HG03432 (cell line): ENCODE results near the gene RNLS.
A peak's percentile ranks its signal among the peaks of the same experiment; 100 is the strongest.
"Not testable (repeated sequence)": the region's sequence is repeated elsewhere in the genome, so short reads cannot be mapped to it uniquely, and the experiment has no call there.

Experiments used
- ATAC-seq: cut with Tn5 transposase; IDR thresholded peaks from one replicate; pipeline ENCODE4 v1.9.1; 2021; ENCODE audit warnings: mild to moderate bottlenecking, moderate library complexity; ENCODE audit not compliant: unreplicated experiment

RNLS gene

DNA sequence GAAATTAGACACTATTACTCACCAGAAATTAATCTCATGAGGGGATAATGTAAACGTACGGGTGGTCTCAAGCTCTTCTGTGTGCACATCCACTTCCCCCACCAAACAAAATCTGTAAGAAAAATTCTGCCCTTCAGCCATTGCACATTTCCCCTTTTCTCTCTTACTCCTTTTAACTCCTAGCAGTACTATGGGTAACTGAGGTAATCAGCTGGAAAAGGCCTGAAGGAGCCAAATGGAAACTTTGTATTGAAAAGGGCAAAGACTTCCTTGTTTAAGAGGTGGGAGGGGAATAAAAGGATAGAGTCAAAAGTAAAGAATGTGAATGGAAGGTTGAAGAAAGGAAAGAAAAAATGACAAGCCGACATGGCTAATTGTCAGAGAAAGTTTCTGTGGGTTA is 273.8 kb downstream of the RNLS start:
- ATAC-seq, result no peak

DNA sequence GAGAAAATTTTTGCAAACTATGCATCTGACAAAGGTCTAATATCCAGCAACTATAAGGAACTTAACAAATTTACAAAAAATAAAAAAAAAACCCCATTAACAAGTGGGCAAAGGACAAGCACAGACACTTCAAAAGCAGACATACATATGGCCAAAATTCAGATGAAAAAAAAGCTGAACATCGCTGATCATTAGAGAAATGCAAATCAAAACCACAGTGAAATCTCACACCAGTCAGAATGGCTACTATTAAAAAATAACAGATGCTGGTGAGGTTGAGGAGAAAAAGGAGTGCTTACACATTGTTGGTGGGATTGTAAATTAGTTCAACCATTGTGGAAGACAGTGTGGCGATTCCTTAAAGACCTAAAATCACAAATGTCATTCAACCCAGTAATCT is 274.8 kb downstream of the RNLS start:
- ATAC-seq, result not testable (repeated sequence)

DNA sequence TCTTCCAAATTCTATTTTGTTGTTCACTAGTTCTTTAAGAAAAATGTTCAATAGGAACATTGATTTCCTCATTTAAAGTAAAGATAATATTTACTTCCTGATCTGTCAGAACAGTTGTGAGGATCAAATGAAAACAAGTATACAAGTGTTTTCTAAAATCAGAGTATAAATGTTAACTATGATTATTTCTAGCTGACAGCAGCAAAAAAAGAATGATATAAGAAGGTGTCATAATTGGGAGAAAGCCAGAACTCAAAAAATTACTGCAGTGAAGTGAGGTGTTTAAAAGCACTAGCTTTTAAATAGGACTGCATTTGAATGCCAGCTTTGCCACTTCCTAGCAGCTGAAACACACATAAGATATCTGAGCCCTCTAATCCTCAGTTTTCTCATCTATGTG is 283.3 kb downstream of the RNLS start:
- no peak for ATAC-seq

DNA sequence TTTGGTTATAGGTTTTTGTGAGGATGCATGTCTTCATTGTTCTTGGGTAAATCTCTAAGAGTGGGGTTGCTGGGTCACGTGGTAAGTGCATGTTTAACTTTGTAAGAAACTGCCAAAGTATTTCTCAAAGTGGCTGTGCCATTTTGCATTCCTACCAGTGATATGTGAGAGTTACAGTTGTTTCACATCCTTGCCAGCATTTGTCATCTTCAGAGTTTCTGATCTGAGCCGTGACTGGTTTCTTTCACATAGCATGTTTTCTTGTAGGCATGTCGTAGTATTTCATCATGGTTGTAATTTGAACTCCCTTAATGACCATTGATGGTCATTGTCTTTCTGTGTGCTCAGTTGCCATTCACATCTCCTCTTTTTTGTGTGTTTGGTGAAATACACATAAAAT is 286.0 kb downstream of the RNLS start:
- no peak for ATAC-seq

DNA sequence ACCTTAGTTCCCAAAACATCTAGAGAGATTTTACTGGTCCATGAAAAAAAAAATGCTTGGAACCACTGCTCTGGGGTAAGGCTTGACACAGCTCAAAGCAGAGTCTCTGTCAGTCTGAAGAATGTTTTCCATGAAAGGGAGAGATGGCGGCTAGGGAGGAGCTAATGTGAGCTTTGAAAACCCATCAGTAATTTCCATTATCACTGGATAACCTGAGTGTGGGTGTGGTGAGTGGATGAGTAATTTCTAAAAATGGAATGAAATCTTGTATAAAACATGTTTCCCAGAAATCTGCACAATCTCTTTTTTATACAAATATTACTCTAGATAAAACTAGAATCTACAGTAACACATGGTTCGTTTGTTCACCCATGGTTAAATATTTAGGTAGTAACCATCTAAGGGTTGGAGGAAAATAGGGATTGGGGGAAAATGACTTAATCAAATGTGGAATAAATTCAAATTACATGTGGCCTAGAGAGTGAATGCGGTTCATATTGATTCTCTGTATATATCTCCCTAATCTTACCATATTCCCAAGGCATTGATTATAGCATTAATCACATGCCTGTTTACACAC is 289.4 kb downstream of the RNLS start:
- ATAC-seq, result no peak

DNA sequence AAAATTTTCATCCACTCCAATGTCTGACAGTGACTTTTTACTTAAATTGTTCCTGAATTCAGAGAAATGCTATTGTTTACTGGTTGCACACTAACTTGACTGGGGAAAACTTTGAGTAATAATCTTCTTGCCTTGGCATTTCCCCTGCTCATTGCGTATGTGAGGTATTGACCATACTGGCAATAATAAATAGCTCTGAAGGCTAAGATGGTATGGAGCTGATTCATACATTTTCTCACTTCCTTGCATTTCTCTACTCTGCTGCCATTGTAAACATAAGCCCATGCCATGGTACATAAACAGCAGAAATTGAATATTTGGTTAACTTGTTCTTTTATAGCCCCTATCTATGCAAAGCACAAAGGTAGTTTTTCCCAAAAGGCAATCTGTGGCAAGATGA is 290.0 kb downstream of the RNLS start:
- ATAC-seq, result no peak

DNA sequence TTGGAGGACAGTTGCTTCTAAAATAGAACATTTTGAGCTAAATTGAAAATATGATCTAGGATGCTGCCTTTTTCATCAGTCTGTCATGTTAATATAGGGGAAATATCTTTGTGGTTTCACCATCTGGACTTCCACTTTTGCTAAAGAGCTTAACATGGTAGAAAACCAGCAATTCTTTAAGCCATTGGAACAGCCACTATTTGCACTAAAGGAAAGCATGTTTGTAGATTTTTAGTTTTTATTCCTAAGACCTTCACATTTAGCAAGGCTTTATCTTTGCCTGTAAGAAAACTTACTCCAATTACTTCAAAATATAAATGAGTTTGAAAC is 291.0 kb downstream of the RNLS start:
- no peak for ATAC-seq

DNA sequence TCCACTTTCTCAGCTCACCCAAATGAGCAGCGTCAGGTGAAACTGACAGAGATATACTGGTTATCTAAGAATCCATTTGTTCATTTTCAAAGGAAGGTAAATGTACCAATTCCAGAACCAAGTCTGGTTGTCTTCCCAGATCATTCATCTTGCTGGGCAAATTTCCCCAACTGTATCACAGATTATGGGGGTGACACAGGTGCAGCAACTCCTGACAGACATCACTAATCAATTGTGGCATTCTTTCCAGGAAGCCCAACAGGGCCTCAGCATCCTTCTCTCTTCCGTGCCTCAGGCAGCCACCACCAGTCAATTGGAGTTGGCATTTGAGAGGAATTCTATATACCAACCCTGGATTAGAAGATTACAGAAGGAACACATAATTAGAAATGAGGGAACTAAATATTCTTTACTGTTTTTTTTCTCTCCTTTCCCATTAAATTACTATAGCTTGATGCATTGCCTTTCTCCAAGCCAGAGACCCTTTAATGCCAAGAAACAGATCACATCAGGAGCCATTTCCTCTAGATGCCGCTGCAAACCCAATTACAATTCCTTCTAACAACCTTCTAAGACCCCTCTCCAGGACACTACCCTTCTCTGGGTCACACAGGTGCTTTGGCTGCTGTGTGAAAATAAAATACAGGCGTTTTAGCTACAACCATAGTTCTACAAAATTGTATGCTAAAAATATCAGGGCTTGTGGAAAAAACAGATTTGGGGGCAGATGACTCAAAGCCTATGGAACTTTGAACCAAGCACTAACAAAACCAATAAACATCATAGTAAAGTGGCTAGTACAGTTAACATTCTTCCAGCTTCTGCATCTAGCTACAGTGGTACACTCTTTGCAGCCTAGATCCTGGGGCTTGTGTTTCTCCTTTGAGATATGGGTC is 291.6 kb downstream of the RNLS start:
- ATAC-seq, result no peak

DNA sequence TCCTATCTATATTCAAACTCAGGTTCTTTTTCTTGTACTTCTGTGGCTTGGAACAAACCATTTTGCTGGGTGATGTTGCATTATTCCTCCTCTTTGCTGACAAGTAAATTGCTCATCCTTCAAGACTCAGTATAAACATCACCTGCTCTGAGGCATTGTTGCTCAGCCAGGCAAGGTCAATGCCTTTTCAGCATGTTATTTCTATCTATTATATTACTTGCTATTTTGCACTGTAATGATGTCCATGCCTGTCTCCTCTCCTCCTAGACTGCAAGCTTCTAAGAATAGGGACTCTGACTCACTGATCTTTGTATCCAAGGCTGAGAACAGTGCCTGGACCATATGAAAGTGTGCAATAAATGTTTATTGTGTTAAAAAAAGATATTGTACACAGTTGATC is 293.8 kb downstream of the RNLS start:
- ATAC-seq, result no peak

DNA sequence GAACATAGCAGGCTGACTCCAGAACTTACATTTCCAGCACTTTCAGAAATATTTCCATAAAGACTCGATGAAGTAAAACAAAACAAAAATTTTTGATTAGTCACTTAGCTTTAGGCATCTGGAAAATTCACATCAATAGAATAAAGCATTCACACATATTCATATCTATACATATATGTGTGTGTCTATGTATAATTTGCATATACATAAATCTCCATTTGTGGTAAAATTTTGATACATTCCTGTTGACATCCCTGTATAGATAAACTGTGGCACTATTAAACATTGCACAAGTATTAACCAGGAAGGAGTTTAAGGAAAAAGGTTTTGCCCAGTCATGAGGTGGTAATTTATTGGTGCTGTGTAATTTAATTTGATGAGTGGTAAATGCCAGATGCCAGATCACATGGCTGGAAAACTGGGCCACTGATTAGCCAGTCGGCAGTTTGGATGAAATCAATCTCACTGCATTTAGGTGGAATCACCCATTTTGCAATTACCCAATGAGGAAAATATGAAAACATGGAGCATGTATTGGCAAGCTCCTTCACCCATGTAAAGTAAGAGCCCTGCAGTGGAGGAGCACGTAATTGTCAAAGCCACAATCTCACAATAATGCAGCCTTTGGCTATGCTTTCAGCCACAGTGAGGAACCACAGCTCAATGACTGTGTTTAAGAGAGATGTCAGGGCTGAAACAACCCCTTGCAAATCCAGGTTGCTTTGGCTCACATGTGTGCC is 294.6 kb downstream of the RNLS start:
- no peak for ATAC-seq

DNA sequence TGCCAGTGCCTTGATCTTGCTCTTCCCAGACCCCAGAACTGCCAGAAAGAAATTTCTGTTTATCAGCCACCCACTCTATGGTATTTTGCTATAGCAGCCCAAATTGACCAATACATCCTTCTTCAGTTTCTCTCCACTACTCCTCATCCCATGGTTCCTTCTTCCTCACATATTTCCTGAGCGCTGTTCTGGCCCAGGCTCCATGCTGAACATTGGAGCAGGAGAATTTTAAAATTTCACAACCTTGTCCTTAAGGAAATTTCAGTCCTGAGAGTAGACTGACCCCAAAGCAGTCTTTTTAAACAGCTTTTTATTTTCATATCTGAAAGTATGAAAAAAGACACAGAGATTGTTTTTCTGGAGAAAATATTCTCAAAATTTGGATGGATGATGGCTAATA is 297.1 kb downstream of the RNLS start:
- ATAC-seq, result no peak

DNA sequence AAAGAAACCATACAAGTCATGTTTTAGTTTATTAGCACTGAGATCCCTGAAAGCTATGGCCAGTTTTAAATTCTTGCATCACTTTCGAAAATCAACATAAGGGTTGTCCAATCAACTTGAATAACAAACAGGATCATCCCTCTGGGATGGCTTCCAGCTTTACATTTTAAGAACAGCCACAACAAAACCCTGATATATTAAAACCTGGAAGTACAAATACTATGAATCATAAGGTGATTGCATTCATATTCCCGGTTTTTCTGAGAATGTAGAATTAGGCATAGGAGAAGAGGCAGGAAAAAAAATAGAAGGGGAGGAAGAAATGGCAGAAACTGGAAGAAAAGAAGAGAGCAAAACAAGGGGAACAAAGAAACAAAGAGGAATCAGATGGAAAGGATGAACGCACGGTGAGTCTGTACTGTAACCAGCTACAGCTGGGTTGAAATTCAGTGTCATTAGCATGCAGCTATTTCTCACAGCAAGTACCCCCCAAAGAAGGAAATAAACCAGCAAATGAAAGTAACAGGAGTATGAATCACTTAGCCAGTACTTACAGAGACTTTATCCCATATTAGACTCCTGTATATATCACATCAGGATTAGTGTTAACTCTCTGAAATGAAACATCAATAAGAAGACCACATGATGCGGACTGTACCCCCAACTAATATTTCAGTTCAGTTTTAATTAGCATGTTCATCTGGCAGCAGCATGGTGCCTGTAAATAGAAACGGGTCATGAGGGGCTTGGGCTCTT is 301.3 kb downstream of the RNLS start:
- ATAC-seq, result no peak

DNA sequence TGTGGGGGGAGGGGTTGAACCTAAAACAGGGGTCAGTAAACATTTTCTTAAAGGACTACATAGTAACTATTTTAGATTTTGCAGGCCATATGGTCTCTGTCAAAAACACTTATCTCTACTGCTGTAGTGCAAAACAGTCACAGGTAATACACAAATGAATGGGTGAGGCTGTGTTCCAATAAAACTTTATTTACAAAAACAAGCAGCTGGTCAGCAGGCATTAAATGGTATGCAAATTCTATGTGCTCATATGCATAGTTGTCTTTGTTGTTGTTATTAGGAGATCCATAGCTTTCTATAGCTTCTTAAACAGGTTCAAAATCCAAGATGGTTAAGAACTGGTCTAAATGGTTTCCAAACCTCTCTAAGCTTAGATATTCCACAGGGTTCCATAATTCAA is 302.6 kb downstream of the RNLS start:
- no peak for ATAC-seq

DNA sequence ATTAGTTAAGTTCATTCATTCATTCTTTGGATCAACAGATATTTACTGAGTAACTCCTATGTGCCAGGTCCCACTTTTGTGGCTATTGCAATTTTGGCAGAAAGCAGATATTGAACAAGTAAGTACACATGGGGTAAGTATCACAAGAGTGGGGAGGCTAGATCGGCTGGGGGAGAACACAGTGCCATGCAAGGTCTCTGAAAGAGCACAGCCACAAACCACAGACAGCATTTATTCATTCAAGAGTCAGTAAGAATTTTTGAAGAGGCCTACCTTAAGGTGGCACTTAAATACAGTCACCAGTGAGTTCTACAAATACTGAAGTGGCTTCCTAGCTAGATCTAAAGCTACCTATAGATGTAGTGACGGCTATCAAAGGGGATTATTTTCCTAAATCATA is 304.2 kb downstream of the RNLS start:
- no peak for ATAC-seq

DNA sequence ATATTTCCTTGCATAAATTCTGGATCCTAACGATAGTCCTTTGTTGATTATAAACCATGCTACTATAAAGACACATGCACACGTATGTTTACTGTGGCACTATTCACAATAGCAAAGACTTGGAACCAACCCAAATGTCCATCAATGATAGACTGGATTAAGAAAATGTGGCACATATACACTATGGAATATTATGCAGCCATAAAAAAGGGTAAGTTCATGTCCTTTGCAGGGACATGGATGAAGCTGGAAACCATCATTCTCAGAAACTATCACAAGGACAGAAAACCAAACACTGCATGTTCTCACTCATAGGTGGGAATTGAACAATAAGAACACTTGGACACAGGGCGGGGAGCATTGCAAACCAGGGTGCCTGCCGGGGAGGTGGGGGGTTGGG is 306.2 kb downstream of the RNLS start:
- not testable (repeated sequence) for ATAC-seq

DNA sequence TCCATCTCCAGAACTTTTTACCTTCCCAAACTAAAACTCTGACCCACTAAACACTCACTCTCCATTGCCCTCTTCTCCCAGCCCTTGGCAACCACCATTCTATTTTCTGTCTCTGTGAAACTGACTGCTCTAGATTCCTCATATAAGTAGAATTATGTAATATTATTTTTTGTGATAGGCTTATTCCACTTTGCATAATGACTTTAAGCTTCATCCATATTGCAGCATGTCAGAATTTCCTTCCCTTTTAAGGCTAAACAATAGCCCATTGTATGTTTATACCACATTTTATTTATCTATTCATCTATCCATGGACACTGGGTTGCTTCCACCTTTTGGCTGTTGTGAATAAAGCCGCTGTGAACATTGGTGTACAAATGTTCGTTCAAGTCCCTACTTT is 308.8 kb downstream of the RNLS start:
- ATAC-seq, result no peak

DNA sequence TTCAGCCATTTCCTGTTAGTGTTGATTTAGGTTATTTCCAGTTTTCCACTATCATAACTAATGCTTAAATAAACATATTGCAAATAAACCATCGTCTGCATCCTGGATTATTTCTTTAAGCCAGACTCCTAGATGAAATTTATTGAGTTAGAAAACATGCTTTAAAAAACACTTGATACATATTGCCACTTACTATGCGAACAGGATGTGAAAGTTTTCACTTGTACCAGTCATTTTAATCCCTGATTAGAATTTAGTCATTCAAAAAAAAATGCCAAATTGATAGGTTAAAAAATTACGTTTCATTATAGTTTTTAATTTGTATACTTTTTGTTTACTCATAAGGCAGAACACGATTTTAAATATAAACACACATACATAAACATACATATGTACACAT is 309.6 kb downstream of the RNLS start:
- no peak for ATAC-seq

DNA sequence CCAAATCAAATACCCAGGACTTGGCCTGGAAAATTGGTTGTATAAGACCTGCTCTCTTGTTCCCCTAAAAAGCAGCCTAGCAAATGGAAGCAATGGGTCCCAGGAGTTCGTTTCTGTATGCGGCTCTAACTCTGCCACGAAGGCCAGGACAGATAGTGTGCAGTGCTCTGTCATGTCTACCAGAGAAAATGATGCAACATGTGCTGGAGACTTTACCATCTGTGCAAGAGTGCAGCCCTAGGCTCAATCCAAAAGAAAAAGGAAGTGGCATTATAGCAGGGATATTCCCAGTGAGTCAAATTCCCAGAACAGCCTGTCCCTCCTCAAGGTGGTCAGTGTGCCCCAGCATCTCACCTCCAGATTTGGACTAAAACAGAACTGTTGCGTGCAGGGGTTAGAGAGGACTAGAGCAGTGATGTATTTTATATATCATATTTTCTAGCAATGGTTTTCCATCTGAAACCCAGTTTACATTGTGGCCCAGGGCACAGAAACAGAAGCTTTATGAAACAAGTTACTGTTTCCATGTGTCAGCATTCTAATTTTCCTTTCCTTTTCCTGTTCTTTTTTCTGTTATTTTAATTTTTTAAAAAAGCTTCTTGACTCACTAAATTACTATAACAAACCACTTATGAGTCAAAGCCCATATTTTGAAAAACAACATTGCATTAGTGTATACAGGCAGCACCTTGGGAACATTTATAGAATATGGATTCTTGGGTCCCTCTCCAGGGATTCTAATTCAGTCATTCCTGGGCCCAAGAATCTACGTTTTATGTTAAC is 311.2 kb downstream of the RNLS start:
- ATAC-seq, result peak; percentile 7

DNA sequence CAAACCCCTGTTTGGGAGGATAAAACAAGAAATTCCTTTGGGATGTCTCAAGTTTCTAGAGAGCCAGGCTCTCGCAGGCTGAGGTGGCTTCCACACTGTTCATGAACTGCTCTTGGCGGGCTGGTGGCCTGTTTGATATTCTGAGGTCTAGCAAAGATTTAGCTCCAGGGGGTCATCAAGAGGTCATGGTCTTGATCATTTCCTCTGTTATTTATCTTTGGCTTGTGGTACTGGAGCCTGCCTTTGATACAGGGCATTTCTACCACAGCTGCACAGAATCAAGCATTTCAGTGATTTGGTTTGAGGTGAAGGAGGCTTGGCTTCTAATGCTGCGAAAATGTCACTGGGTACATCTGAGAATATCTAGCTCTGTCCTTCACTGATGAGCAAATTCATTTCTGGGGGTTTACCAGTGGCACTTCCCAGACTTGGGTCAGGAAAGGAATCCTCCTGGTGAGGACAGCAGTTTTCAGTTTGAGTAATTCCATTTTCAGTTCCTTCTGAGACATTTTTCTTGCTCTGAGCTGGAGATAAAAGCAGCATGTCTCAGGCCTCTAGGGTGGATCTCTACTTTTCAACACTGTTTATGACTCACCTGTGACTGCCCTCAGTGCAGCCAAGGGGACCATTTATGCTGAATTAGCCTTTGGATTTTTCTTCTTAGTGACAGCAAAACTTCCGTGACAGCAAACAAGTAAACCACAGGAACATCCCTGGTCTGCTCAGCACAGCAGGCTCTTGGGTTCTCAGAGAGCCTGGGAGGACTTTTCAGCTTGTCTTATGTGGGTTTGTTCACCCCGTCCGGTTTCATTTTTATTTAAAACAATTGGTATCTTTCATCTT is 312.0 kb downstream of the RNLS start:
- peak; percentile 89 for ATAC-seq
